DOHH2 (cell line): ENCODE results near the gene UBASH3B.

Experiments used
- EZH2phosphoT487 ChIP-seq: fragments of 200-600 bp; sonication (generic); IDR thresholded peaks from 2 replicates; pipeline ENCODE4 v1.6.1; 2017; ENCODE audit warnings: borderline replicate concordance, mild to moderate bottlenecking, antibody characterized with exemption, low read length, moderate library complexity, mixed read lengths
- TF ChIP-seq, protein P1 (sequence below): fragments of 200-600 bp; sonication (generic); IDR thresholded peaks from one replicate; pipeline ENCODE4 v1.5.1; 2014; ENCODE audit warnings: antibody characterized with exemption, mild to moderate bottlenecking, low read depth, low read length; ENCODE audit not compliant: poor library complexity, severe bottlenecking

DNA sequence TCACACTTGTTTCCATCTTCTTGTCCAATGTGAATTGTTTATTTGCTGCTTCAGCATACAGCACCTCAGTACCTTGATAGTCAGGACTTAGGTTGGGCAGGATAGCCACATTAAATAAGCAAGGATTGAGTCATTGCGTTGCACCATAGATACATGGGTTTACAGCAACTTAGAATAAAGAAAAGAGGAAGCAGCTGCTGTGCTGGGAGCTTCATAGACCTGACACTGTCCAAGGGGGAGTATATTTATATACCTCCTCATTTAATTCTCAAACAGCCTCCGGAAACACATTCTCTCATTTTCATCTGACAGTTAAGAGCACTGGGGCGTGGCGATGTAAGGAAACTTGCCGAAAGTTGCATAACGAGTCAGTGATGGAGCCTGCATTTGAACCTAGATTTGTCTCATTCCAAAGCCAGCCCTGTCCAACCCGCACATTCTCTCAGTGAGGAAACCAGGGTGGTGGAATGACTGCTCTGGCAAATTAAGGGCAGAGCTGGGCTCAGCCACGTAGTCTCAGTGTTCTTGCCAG is 42.2 kb downstream of the UBASH3B start:
- TF ChIP-seq, protein P1, sequence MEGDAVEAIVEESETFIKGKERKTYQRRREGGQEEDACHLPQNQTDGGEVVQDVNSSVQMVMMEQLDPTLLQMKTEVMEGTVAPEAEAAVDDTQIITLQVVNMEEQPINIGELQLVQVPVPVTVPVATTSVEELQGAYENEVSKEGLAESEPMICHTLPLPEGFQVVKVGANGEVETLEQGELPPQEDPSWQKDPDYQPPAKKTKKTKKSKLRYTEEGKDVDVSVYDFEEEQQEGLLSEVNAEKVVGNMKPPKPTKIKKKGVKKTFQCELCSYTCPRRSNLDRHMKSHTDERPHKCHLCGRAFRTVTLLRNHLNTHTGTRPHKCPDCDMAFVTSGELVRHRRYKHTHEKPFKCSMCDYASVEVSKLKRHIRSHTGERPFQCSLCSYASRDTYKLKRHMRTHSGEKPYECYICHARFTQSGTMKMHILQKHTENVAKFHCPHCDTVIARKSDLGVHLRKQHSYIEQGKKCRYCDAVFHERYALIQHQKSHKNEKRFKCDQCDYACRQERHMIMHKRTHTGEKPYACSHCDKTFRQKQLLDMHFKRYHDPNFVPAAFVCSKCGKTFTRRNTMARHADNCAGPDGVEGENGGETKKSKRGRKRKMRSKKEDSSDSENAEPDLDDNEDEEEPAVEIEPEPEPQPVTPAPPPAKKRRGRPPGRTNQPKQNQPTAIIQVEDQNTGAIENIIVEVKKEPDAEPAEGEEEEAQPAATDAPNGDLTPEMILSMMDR: no peak
- no peak for TF ChIP-seq EZH2phosphoT487
